ENCODE measurements around the gene NFE2L2. TPM values are rescaled to one million over a fixed set of nuclear protein-coding genes. Genes with fewer than 3 reads are reported as not detected.

NFE2L2 gene
- total and polyA plus RNA-seq, 7 donors = 46.7 to 103 (median 88.3) TPM

DNA sequence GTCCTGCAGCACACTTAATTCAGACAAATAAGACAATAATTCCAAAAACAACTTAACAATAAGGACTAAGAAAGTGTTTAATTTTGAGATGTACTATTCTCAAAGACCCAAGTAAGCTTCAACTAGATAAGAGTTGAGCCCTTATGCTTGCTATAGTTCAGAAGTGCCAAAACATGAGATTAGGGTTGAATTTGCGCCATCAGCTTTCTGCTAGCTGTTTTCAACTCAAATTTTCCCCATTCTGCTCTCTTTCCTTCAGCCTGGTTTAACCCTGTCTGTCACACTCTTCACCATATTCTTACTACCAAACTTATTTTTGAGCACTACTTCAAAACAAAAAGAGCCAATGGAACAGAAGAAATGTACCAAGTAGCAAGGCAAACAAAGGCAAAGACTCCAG is 4.1 kb downstream of the NFE2L2 start:
- WGBS, 2 donors = 75 to 88% methylated on average over 1 of the region's 1 CpG
- intact Hi-C loops (cut with DNase I) = loop anchor here (5.0 kb wide), 1 partner anchor 157 kb away; no protein-coding TSS in a partner anchor
- Histone ChIP-seq H3K4me1 (peaks cover 0 to 62% (median 58%) of the 10 kb centered on the region in 4 donors), H3K36me3 (no peaks in the 10 kb centered on the region), H3K27me3 (no peaks in the 10 kb centered on the region), H3K4me3 (peak overlapping the region in 2 of 4 donors; percentile 7 to 86), H3K9me3 (no peaks in the 10 kb centered on the region), H3K27ac (peak overlapping the region; percentile 90 to 100 (median 100))
- DNase-seq = no peak
- TF ChIP-seq POLR2A (IDR thresholded peaks at IDR 0.05) (no peak), EP300 (IDR thresholded peaks at IDR 0.05) (no peak), POLR2AphosphoS5 (IDR thresholded peaks at IDR 0.05) (no peak)
- TF ChIP-seq, protein P1, sequence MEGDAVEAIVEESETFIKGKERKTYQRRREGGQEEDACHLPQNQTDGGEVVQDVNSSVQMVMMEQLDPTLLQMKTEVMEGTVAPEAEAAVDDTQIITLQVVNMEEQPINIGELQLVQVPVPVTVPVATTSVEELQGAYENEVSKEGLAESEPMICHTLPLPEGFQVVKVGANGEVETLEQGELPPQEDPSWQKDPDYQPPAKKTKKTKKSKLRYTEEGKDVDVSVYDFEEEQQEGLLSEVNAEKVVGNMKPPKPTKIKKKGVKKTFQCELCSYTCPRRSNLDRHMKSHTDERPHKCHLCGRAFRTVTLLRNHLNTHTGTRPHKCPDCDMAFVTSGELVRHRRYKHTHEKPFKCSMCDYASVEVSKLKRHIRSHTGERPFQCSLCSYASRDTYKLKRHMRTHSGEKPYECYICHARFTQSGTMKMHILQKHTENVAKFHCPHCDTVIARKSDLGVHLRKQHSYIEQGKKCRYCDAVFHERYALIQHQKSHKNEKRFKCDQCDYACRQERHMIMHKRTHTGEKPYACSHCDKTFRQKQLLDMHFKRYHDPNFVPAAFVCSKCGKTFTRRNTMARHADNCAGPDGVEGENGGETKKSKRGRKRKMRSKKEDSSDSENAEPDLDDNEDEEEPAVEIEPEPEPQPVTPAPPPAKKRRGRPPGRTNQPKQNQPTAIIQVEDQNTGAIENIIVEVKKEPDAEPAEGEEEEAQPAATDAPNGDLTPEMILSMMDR (IDR thresholded peaks at IDR 0.05) = no peak

DNA sequence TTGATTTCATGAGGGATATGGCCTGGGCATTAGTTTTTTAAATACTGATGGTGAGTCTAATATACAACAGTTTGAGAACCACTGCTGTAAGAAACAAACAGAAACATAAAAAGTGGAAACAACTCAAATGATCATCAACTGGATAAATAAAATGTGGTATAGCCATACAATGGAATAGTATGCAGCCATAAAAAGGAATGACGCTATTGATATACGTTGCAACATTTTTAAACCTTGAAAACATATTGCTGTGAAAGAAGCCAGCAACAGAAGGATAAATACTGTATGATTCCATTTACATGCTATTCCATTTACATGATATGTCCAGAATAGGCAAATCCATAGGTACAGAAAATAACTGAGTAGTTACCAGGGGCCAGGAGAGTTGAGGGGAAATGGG is 6.5 kb downstream of the NFE2L2 start:
- DNase-seq = no peak
- no peaks in the 10 kb centered on the region for H3K27me3 ChIP-seq
- WGBS, 2 donors = 97 to 98% methylated on average over 2 of the region's 2 CpGs
- no peaks in the 10 kb centered on the region for H3K36me3 ChIP-seq
- H3K4me1 ChIP-seq = peaks cover 0 to 86% (median 81%) of the 10 kb centered on the region in 4 donors
- no peak overlapping the region for H3K4me3 ChIP-seq
- H3K27ac ChIP-seq = peak overlapping the region in 1 of 4 donors; percentile 16
- no peaks in the 10 kb centered on the region for H3K9me3 ChIP-seq
- TF ChIP-seq, protein P1 (IDR thresholded peaks at IDR 0.05) = no peak
- intact Hi-C loops (cut with DNase I) = no loop called here

DNA sequence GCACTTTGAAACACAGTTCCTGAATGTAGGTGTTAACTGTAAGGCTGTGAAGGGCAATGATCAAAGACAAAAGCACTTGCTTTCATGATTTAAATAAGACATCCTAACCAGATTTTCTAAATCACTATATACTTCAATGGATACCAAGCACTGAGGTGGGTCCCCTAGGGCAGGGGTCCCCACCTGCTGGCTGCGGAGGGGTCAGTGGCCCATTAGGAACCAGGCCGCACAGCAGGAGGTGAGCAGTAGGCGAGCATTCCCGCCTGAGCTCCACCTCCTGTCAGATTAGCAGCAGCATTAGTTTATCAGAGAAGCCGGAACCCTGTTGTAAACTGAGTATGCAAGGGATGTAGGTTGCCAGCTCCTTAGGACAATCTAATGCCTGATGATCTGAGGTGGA is 7.1 kb downstream of the NFE2L2 start:
- no peak overlapping the region for H3K4me3 ChIP-seq
- H3K4me1 ChIP-seq = peaks cover 0 to 91% (median 87%) of the 10 kb centered on the region in 4 donors
- no peak for TF ChIP-seq EP300 (IDR thresholded peaks at IDR 0.05)
- no peak for TF ChIP-seq POLR2A (IDR thresholded peaks at IDR 0.05)
- TF ChIP-seq, protein P1 (IDR thresholded peaks at IDR 0.05) = no peak
- TF ChIP-seq POLR2AphosphoS5 (IDR thresholded peaks at IDR 0.05) = no peak
- H3K27ac ChIP-seq = peak overlapping the region in 2 of 4 donors; percentile 16
- WGBS, 2 donors = 82 to 90% methylated on average over 5 of the region's 5 CpGs
- no peaks in the 10 kb centered on the region for H3K36me3 ChIP-seq
- no peaks in the 10 kb centered on the region for H3K9me3 ChIP-seq
- intact Hi-C loops (cut with DNase I) = no loop called here
- no peaks in the 10 kb centered on the region for H3K27me3 ChIP-seq
- DNase-seq = no peak

DNA sequence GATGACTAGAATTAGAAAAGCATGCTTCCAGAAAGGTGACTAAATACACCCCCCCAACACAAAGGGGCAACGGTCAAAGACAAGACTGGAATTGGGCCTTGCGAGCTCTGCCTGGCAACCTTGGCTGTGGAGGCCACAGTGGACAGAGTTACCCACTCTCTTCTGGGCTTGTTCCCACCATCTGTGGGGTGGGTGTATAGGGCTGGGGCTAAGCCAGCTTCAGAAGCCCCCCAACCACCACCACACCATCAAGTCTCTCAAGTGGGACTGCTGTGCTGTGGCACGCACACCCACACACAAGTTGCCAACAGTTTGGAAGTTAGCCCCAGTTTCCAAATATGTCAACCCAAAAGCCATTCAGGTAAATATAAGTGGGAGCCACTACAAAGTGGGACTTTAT is 7.8 kb downstream of the NFE2L2 start:
- intact Hi-C loops (cut with DNase I) = no loop called here
- no peak overlapping the region for H3K4me3 ChIP-seq
- H3K36me3 ChIP-seq = no peaks in the 10 kb centered on the region
- WGBS, 2 donors = 39 to 54% methylated on average over 3 of the region's 3 CpGs
- no peaks in the 10 kb centered on the region for H3K27me3 ChIP-seq
- H3K27ac ChIP-seq = peak overlapping the region in 1 of 4 donors; percentile 16
- TF ChIP-seq POLR2A (IDR thresholded peaks at IDR 0.05) = no peak
- TF ChIP-seq, protein P1 (IDR thresholded peaks at IDR 0.05) = no peak
- TF ChIP-seq EP300 (IDR thresholded peaks at IDR 0.05) = no peak
- TF ChIP-seq POLR2AphosphoS5 (IDR thresholded peaks at IDR 0.05) = no peak
- H3K4me1 ChIP-seq = peaks cover 0 to 97% (median 90%) of the 10 kb centered on the region in 4 donors
- H3K9me3 ChIP-seq = no peaks in the 10 kb centered on the region
- DNase-seq = peak; percentile 51

DNA sequence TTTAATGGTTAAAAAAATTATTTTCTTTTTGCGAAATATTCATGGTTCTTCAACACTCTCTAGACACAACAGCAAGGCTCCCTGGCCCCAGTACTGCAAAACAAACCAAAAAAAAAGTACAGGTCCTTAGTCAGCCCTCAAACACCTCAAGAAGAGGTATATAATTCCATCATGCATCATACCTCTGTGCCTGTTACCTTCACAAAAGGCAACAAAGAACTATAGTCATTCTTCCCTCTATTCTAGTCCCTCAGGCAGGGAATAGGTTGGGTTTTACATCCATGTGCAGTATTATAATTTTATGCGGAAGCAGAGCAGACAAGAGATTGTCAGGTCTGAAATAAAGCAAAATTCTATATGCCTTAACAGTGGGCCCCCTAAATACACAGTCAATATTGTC is 8.5 kb downstream of the NFE2L2 start:
- no peak overlapping the region for H3K4me3 ChIP-seq
- 79 to 90% methylated on average over 2 of the region's 2 CpGs for WGBS, 2 donors
- TF ChIP-seq POLR2A (IDR thresholded peaks at IDR 0.05) = no peak
- DNase-seq = no peak
- H3K4me1 ChIP-seq = peaks cover 0 to 97% (median 90%) of the 10 kb centered on the region in 4 donors
- H3K9me3 ChIP-seq = no peaks in the 10 kb centered on the region
- H3K27me3 ChIP-seq = no peaks in the 10 kb centered on the region
- H3K27ac ChIP-seq = no peak overlapping the region
- no peaks in the 10 kb centered on the region for H3K36me3 ChIP-seq
- intact Hi-C loops (cut with DNase I) = no loop called here

All from sigmoid colon (tissue), 7 donors.